Tibial nerve (tissue), 3 donors: Measurements from ENCODE around the gene MPL.

Experiments used
- CTCF ChIP-seq, 5 experiments: fragments of 200-600 bp in 3 of 5; fragments of 450-650 bp in 2 of 5; sonication (generic) in 3 of 5; IDR thresholded peaks; one replicate each; pipeline ENCODE4 v1.5.1; 2016 to 2019; ENCODE audit warnings: antibody characterized with exemption in 5 of 5, mild to moderate bottlenecking in 3 of 5, moderate library complexity in 2 of 5
- POLR2A ChIP-seq, 2 donors: fragments of 450-650 bp; IDR thresholded peaks; one replicate each; pipeline ENCODE4 v1.6.1; 2017; ENCODE audit warnings: antibody characterized with exemption in 2 of 2, mild to moderate bottlenecking in 2 of 2, moderate library complexity in 2 of 2

GRCh38 chr1:43382027-43382779 is 44.6 kb downstream of the MPL start:
- TF ChIP-seq CTCF (IDR thresholded peaks at IDR 0.05) = no peak
- no peak for TF ChIP-seq POLR2A (IDR thresholded peaks at IDR 0.05)
